Rectal smooth muscle tissue (tissue), 1 donor: ENCODE measurements around the gene SSX4B.
"Not testable (repeated sequence)": the region's sequence is repeated elsewhere in the genome, so short reads cannot be mapped to it uniquely, and the experiment has no call there.

Experiments used
- H3K27ac ChIP-seq: one replicate; pipeline ENCODE4 v1.7.0; 2013; ENCODE audit warnings: low read depth, low read length, inconsistent platforms
- H3K27me3 ChIP-seq: one replicate; pipeline ENCODE4 v1.7.0; 2013; ENCODE audit warnings: low read length; ENCODE audit not compliant: control insufficient read depth, insufficient read depth
- H3K36me3 ChIP-seq: one replicate; pipeline ENCODE4 v1.7.0; 2013; ENCODE audit warnings: low read length; ENCODE audit not compliant: control insufficient read depth, insufficient read depth
- H3K4me1 ChIP-seq: one replicate; pipeline ENCODE4 v1.7.0; 2013; ENCODE audit warnings: low read length; ENCODE audit not compliant: control insufficient read depth, insufficient read depth
- H3K4me3 ChIP-seq: one replicate; pipeline ENCODE4 v1.7.0; 2013; ENCODE audit warnings: low read length
- H3K9ac ChIP-seq: one replicate; pipeline ENCODE4 v1.7.0; 2013; ENCODE audit warnings: low read length

The SSX4B gene

DNA sequence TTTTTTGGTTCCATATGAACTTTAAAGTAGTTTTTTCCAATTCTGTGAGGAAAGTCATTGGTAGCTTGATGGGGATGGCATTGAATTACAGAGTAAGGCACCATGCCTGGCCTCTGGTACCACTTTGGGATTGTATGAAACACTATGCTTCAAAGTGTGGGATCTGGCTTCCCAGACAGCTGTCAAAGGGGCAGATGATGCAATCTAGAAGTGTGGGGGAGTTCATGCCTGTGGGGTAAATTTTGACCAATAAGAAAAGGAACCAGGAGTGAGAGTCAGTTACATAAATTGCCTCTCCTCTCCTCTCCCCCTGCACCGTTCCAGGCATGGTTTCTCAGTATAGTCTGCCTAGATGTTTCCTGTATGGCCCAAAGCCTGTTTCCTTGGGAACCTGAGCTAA is 13.9 kb downstream of the SSX4B start:
- not testable (repeated sequence) for H3K4me3 ChIP-seq, H3K36me3 ChIP-seq, H3K4me1 ChIP-seq, H3K27me3 ChIP-seq, H3K9ac ChIP-seq, H3K27ac ChIP-seq

DNA sequence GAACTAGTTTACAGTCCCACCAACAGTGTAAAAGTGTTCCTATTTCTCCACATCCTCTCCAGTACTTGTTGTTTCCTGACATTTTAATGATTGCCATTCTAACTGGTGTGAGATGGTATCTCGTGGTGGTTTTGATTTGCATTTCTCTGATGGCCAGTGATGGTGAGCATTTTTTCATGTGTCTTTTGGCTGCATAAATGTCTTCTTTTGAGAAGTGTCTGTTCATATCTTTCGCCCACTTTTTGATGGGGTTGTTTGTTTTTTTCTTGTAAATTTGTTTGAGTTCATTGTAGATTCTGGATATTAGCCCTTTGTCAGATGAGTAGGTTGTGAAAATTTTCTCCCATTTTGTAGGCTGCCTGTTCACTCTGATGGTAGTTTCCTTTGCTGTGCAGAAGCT is 14.8 kb downstream of the SSX4B start:
- not testable (repeated sequence) for H3K4me3 ChIP-seq, H3K27ac ChIP-seq, H3K4me1 ChIP-seq, H3K27me3 ChIP-seq, H3K36me3 ChIP-seq, H3K9ac ChIP-seq

DNA sequence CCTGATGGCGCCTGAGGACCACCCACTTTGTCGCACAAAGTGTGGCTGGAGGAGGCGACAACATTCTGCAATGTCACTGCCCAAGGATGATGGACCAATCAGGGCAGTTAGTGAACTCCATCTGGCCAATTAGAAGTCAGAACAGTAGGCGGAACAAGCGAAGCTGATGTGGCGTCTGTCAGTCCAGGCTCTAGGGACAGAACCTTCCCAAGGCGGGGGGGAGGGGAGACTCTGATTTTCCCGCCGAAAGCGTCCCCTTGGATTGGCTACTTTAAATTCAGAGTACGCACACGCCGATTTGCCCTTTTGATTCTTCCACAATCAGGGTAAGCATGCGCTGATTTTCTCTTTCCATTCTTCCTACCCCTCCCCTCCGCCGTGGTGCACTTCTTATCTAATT is 28.5 kb downstream of the SSX4B start, which contains the start of gene SSX4:
Gene SSX4, plus strand, starts transcription at position 301 of the 400 bp plus-strand sequence. CDS start 515 bp downstream, outside the sequence.
- H3K36me3 ChIP-seq, H3K27ac ChIP-seq, H3K4me3 ChIP-seq, H3K4me1 ChIP-seq, H3K27me3 ChIP-seq, H3K9ac ChIP-seq: not testable (repeated sequence)

DNA sequence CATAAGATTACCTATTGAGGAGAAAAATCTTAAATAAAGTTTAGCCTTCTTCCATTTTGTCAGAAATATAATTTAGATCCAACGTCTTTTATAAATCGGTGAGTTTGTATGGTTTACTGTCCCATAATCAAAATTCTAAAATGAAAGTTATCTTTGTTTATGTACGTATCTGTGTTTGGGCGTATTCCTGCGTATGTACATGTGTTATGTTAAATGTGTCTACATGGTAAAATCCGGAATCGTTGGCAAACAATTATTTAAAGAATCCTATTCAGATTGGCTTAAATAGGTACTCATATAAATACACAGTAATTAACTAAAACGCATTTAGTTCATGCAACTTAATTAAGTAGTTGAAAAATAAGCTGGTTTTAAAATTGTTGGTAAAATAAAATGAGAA is 41.4 kb downstream of the SSX4B start:
- H3K27ac ChIP-seq, H3K9ac ChIP-seq, H3K27me3 ChIP-seq, H3K4me1 ChIP-seq, H3K4me3 ChIP-seq, H3K36me3 ChIP-seq: not testable (repeated sequence)

DNA sequence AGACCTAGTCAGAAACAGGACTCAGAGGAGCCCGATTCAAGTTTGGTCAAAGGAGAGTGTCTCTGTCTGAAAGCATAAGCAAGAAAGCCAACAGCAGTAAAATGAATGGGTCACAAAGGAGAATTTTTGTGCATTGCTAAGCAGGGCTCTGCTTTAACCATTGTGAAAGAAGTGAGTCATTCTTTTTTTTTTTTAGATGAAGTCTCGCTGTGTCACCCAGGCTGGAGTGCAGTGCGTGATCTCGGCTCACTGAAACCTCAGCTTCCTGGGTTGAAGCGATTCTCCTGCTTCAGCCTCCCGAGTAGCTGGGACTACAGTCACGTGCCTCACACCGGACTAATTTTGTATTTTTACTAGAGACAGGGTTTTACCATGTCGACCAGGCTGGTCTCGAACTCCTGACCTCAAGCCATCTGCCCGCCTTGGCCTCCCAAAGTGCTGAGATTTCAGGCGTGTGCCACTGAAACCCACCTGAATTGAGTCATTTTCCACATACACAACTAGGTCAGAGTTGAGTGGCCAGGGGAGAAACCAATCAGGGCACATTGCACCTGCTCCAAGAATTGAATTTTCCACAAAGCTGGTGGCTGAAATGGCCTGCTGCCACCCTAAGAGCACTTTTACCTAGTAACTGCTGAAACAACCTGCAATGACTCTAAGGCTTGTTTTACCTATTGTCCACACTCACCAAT is 43.9 kb downstream of the SSX4B start:
- not testable (repeated sequence) for H3K4me1 ChIP-seq, H3K4me3 ChIP-seq, H3K9ac ChIP-seq, H3K36me3 ChIP-seq, H3K27ac ChIP-seq, H3K27me3 ChIP-seq

DNA sequence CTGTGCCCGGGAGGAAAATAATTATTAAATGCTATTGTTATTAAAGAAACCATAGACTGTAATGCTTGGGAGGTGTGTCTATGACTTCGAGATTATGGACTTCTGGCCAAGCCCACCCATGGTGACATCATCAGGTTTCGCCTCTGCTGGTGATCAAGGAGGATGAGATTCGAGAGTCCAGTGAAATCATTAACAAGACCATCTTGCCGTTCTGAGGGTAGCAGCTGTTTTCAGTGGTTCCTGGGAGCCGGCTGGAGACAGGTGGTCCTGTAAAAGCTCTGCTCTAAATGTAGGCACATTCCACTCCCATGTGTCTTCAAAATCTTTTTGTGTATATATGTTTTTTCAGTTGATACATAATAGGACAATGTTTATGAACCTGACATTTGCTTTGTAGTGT is 52.5 kb downstream of the SSX4B start:
- not testable (repeated sequence) for H3K4me3 ChIP-seq, H3K9ac ChIP-seq, H3K27ac ChIP-seq, H3K27me3 ChIP-seq, H3K36me3 ChIP-seq, H3K4me1 ChIP-seq

DNA sequence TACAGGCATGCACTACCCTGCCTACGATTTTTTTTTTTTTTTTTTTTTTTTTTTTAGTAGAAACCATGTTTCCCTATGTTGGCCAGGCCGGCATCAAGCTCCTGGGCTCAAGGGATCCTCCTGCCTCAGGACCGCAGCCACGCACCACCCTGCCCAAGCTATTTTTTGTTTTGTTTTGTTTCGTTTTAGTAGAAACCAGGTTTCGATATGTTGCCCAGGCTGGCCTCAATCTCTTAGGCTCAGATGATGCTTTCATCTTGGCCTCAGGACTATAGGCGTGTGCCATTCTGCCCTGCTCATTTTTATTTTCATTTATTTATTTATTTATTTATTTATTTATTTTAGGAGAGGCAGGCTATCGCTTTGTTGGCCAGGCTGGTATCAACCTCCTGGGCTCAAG is 54.1 kb downstream of the SSX4B start:
- Histone ChIP-seq H3K27me3 (no peaks in the 10 kb centered on the region), H3K4me1 (no peaks in the 10 kb centered on the region), H3K4me3 (no peak overlapping the region), H3K9ac (no peak overlapping the region), H3K27ac (no peak overlapping the region), H3K36me3 (no peaks in the 10 kb centered on the region)

DNA sequence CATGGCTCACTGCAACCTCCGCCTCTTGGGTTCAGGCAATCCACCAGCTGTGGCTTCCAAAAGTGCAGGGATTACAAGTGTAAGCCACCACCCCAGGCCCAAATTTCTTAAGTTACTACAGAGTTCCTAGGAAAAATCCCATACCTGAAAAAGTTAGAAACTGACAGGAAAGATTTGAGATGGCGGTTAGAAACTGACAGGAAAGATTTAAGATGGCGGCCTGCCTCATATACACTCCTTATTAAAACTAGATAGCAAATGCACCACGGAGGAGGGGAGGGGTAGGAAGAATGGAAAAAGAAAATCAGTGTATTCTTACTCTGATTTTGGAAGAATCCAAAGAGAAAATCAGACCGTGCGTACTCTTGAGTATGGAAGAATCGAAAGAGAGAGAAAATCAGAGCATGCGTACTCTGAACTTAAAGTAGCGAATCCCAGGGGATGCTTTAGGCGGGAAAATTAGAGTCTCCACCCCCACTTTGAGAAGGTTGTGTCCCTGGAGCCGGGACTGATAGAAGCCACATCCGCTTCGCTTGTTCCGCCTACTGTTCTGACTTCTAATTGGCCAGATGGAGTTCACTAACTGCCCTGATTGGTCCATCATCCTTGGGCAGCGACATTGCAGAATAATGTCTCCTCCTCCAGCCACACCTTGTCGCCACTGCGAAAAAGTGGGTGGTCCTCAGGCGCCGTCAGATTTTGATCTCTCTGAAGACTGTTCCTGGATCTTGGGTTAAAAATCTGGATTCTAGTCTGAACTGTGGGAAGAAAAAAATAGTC is 55.3 kb downstream of the SSX4B start, which contains the start of gene SSX3:
Gene SSX3, minus strand, starts transcription at position 389 of the 780 bp plus-strand sequence. CDS start 1,454 bp downstream, outside the sequence.
- not testable (repeated sequence) for H3K27me3 ChIP-seq, H3K4me3 ChIP-seq, H3K27ac ChIP-seq, H3K36me3 ChIP-seq, H3K4me1 ChIP-seq, H3K9ac ChIP-seq
